Activated T-cell treated with anti-CD3 and anti-CD28 coated beads, Interleukin-2, amount 50 U/mL, for 48 hours (primary cell): ENCODE results near the gene PELI2.

Experiments
- DNase-seq, 2 experiments: peaks; one replicate each; pipeline ENCODE4 v3.0.0-alpha.2; 2020

The PELI2 gene

DNA sequence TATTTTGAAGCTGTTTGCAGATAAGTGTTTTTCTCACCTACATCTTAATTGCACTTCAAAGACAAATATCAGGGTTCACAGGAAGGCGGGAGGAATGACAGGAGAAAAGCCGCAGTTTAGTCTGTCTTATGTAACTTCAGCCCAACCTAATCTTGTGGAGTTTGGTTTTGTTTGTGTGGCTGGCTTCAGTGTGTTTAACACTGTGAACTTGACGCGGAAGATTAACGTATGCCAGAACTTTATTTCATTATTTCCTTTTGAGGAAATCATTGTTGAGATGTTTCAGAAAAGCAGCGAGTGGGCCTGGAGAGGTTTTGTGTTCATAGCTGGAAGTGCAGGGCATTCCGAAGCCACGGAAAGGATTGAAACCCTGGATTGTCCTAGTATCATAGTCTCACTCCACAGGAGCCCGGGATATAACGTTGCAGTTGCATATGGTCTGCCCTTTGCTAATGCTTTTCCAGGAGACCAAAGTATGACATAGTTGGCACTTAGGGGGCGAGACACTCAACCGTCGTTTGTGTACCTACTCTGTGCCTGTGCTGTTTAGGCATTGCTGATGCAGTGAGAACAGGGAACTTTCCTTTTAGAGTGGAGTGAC, 2.0 kb downstream of the PELI2 start:
- no peak for DNase-seq

DNA sequence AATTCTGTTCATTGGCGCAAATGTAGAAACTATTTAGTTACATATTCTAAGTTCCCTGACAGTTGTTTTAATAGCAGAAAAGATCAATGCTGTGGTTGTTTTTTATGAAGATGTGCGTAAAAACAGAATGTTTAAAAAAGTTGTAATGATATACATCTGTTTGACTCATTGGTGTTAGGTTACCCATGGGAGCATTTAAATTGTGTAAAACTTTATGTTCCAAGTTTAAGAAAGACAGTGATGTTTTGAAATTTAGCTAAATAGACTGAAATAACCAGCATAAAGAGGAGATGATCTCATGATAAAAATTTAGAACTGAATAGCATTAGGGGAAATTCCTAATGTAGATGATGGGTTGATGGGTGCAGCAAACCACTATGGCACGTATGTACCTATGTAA, 3.6 kb downstream of the PELI2 start:
- DNase-seq: no peak

DNA sequence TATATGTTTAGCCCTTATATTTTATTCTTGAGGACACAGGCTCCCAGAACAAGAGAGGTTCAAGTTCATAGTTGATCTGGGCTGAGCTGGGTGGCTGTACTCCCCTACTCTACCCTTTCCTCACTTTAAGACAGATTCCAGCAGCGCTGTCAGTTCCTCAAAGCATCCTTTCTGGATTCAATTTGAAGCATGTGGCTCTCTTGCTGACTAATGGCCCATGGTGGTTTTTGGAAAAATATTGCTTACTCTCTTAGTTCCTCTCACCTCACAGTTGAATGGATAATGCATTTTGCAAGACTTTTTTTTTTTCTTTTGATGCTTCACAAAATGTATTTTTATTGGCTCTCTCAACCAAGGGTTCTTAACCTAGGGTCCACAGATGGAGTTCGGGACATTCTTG, 4.1 kb downstream of the PELI2 start:
- DNase-seq: no peak

DNA sequence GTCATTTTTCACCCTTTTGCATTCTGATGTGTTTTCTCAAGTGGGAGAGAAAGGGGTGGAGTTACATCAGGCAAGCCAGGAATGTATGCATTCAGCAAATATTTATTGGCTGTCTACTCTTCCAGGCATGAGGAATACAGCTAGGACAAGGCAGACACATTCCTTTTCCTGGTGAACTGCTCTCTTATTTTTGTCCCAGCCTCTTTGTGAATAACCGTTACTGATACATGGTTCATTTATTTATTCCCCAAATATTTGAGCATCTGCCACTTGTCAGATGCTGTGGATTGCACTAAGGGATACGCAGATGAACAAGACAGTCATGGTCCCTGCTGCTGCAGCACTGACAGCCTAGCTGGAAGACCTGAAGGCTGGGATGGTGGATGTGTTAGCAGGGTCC, 6.1 kb downstream of the PELI2 start:
- no peak for DNase-seq

DNA sequence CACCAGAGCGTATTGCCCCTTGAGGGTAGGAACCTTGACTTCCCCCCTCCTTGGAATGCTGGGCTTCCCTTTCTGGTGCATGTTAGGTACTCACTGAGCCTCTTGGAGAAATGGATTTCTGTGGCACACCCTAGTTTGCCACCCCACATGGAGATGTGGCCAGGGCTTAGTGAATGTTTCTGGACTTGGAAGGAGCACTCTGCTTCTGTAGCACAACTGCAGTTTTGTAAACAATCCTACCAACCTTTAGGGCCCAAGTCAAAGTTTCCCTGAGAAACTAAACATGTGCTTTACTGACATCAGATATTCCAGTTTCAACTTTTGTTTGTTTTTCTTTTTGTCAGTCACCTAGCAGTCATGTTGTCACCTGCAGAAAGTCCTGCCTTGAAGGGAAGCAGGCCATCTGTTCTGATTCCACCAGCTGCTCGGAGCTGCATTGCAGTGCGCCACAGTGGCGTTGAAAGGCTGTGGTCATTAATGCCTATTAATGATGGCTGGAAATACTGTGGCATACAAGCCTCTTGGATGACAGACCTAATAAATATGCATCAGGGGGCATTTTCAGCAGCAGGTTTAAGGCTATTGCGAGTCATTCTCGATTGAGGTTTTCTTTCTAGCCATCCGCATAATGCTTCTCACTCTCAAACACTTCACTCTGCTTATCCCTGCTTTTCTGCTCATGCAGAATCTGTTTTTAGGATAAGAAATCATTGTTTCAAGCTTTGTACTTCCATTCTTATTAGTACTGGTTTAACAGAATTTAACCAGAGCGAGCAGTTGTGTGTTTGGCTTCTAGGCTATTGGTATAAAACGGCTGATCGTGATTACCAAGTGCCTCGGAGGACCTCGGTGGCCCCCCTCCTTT, 7.8 kb downstream of the PELI2 start:
- DNase-seq: no peak

DNA sequence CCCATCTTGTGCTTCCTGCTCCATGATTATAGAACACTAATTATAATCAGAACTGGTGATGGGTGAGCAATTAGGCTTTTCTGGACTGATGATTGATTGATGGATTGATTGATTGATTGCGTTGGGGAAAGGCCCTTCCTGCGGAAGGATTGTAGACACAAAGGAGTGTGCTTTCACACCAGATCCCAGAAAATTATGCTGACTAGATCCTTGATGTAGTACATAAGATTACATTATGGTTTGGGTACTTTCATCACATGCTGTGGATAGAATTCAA, 8.4 kb downstream of the PELI2 start:
- no peak for DNase-seq

DNA sequence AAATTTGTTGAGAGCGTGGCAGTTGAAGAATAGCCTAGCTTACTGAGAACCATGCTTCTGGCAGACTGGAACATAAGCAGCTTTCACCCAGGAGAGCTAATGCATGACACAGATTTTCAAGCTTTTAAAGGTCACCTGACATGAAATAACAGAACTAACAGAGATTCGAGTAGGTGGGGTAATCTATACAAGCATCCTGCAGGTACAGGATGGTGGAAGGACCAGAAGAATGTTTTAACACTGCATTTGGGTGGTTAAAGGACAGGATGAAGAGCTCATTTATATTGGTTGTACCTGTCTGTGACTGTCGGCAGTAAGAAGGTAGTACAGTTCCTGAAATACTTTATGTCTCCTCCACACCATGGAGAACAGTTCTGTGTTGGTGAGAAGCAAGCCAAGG, 8.9 kb downstream of the PELI2 start:
- DNase-seq: no peak

DNA sequence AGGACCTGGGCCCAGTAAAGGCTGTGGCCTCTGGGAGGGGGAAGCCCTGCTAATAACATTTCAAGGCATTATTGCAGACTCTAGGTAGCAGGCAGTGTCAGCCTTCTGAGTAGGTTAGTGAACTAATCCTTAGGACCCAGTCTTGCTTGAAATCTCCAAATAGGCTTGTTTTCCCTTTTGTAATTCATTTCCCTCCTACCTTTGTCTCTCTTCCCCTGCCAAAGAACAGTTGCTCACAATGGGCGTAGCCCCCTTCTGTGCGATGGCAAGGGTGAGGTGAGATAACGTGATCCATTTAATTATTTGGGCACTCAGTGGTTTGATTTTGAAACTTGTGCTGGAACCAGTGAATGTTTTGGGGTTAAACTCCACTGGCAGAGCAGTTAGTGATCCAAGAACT, 10.9 kb downstream of the PELI2 start:
- no peak for DNase-seq

DNA sequence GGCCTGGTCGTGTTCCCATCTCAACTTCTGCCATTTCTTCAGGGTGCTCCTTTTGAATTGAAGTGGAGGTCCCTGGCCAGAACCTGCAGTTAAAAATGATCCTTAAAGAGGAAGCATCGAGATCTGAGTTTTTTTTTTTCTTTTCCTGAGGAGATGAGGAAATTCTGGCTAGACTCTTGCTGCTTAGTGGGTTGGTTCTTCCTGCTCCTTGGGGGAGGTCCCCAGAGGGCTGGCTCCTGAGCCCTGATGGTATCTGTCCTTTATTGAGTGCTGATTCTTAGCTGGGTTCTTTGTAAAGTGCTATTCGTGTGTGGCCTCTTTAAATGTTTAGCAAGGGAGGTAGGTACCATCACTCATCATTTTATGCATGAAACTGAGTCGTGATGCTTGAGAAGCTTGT, 11.7 kb downstream of the PELI2 start:
- no peak for DNase-seq

DNA sequence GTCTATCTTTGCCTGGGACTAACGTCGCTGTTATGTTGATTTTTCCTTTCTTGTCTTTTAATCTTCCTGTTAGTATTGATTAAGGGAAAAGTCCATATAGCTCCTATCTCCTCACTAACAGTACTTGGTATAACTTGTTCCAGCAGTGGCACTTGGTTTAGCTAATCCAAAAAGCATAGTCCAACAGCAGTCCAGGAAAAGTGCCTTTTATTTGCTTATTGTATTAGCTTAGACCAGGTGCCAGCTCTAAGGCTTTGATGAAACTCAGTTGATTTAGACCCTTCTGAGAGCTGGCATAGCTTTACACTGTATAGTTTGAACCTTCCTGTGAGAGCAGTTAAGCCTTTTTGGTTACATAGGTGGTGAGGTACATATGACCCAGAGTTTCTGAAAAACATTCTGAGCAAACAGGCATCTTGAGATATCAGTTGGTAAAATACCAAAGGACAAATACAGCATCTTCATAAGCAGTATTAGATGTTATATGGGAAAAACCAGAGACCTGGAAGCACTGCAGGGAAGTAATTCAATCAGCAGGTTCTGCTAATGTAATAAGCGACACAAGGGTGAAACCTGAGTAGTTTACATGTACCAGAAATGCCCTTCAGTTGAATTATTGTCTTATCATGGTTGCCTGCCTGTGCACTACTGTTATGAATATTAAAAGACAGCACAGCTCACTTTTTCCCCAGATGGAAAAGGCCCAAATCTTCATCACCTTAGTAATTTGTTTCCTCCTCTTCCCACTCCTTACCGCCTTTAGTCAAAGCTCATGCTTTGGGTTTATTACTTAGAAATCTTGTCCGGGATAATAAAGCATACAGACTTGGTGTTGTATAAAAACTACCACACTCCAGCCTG, 13.0 kb downstream of the PELI2 start:
- no peak for DNase-seq

DNA sequence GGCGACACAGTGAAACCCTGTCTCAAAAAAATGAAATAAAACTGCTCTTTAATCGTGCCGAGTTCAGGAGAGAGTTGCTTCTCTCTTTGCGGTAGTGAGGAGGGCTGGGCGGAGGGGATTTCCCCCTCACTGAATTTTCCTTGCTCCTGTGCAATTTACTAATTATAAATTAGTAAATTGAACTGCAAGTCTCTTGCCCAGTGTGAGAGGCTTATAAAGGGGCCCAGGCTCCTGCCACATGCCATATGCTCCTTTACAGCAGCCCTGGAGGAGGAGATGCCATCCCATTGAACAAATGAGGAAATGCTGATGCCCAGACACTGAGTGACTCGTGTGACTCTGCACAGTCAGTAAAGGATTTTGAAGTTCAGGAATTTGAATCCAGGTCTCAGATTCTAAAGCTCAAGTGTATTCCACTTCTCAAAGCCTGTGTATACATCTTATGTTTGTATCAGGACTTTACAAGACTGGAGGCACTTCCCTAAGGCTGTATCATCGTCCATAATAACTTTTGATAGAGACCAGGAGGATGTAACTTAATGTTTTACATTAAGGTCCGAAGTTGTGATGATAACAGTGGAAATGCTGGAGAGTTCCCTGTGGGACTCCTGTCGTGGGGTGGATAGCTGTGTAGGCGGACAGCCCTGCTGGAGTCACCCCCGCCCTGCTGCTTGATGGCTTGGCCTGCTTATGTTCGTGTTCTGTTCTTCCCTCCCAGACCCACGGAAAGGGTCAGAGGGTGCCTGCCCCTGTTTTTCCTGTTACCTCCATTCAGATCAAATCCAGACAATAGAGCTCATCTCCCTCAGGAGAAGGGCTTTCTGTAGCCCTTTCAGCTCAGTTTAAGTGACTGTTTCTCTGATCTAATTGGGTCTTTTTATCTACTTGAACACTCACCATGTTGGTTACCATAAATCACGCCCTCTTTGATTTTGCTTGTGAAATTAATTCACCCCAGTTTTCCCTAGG, 13.9 kb downstream of the PELI2 start:
- no peak for DNase-seq

DNA sequence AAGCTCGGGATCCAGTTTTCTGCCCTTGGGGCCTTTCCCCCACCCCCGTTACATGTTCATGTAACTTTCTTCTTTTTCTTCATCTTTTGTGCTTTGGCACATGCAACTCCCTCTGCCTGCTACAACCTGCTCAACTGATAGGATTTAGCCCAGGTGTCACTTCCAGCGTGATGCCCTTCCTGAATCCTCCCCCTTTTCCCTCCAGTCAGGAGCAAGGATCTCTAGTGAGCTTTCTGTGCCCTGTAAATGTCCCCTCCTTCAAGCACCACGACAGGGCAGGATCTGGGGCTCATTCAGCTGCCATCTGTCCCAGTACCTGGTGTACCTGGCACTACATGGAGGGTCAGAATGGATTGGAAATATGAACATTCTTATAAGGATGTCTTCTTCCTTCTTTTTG, 15.3 kb downstream of the PELI2 start:
- no peak for DNase-seq

DNA sequence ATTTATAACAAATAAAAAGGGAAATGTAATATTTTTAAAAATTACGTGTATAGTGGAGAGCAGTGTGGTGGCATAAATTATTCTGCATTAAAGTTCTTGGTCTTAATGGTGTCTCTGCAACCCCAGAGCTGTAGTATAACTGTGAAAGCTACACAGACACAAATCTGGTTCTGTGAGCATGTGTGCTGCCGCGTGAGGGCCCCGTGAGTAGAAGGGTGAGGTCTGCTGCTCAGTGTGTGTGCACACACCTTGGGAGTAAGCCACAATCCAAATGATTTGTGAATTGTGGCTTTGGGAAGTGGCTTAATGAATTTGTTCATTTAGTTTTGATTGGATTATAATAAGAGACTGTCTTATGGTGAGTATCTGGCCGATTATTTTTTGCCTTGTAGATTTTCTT, 16.8 kb downstream of the PELI2 start:
- DNase-seq: no peak

DNA sequence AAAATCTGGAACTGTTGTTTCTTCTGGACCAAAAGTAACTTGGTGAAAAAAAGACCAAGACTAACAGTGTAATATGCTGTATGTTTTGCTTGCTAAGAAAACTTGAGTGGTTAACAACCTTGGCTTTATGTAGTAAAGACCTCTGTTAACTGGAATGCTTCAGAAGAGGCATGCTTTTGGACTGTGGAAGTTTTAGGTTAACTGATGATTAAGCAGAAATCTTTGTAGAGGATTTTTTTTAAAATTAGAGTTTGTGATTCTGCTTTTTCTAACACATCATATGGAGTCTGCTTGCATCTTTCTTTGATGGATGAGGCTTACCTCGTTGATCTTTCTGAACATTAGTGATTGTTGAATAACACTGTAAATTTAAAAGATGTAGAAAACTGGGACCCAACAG, 17.5 kb downstream of the PELI2 start:
- DNase-seq: no peak

DNA sequence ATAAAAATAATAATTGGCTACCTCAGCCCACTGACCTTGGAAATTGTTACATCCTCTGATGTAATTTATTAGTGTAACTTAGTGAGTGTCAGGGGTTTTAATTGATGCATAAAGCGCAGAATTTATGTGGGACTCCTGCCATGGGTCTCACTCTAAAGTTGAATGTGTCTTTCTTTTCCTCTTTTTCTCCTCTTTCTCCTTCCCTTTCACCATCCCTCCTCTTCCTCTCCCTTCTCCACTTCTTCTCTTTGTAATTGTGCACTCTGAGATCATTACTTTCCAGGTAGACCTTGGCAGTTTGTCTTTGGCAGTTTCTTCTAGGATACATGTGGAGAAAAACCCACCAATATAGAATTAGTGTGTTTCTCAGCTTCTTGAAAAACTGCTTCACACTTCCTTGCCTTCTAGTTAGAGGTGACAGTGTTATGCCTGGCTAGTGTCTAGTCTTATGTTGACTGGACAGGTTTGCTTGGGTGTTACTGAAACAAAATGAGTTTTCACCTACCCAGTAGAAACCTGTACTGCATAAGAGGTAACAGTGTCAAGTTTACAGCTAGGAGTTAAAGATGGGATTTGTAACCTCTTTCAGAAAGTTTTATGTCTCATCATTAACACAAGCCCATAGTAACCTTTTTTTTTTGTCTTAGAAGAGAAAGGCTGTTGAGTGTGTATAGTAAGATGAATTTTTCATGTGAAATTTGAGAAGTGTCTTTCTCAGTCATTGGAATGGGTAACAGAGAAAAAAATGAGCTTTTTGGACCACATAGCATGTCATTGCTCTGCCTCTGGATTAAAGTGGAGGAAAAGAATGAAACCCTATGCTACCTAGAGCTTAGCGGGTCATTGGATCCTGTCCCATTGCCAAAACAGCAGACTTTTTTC, 18.6 kb downstream of the PELI2 start:
- no peak for DNase-seq

DNA sequence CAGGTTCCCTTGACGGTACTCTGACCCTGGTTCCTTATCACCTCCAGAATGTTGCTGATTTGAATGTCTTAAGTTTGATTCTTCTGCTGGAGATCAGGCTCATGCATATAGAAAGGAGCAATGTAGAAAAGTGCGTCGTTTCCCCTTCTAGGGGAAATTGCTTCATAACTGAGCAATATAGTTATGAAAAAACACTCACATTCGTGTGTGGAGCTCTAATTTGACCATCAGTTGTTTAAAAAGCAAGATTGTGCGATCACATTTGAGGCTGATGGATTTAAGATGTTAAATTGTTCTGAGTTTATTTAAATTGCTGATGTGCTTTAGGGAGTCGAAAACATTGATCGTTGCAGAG, 19.2 kb downstream of the PELI2 start:
- no peak for DNase-seq

DNA sequence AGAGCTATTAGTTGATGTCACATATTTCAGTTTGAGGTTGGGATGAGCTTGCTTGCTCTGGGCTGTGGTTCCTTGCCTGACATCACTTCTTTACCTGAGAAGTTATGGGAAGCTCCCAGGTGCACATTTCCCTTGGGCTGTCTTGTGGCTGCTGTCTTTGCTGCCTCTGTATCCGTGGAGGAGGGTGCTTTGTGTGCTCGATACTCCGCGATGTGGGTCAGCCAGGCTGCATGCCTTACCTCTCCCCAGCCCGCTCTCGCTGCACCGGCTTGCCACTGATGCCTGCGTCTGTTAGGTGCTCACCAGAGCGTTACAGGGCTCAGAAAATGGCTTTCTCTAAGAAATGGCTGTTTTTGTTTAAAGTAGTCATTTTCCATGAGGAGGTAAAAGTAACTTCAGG, 19.6 kb downstream of the PELI2 start:
- DNase-seq: no peak

DNA sequence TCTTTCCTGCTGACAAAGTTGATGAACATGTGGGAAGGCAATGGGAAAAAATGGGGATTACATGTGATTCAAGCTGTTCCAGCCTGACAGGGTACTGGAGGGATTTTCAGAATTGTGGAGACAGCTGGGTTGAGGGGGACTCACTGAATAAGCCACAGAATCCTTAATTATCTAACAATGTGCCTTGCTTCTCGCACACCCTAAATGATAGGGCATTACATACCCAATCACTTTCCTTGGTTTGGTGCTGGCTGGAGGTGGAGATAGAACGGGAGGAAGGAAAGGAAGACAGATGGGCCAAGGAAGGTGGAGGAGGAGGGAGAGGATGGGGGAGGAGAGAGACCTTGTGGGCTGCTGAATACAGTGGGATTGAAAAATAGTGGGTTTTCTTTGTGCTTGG, 20.7 kb downstream of the PELI2 start:
- no peak for DNase-seq

DNA sequence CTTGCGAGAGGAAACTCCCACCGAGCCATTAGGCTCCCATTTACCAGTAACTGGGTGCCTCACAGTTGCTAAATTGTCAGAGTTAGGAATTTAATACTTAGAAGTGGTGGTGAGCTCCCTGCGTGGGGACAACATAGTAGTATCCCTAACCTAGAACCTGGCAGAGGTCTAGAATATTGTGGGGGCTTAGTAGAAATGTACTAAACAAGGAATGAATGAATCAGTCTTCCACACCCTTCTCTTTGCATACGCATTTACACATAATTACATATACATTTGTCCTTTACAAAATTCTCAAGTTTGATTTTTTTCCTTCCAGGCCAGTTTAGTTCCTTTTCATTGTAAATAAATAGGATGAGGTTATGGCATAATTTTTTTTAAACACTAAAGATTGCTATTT, 24.1 kb downstream of the PELI2 start:
- DNase-seq: no peak

DNA sequence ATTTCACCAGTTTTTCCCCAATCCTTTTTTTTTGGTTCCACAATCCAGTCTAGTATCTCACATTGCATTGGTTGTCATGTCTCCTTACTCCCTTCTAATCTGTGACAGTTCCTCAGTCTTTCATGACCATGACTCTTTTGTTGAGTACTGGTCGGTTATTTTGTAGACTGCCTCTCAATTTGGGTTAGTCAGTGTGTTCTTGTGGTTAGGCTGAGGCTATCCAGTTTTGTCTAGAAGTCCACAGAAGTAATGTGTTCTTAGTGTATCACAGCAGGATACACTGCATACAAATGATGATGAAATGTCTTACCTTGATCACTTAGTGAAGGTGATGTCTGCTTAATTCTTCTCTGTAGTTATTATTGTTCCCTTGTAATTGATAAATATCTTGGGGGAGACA, 24.8 kb downstream of the PELI2 start:
- no peak for DNase-seq

DNA sequence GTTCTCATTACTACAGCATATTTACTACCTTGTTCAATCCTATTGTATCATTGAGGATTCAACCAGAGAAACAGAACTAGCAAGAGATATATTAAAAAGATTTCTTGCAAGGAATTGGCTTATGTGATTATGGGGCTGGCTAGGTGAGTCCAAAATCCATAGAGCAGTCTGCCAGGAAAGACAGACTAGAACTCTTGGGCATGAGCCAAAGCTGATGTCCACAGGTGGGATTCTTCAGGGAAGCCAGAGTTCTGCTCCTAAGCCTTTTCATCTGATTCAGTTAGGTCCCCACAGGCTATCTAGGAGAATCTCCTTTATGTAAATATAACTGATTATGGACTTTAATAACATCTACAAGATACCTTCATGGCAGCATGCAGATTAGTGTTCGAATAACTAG, 26.0 kb downstream of the PELI2 start:
- no peak for DNase-seq

DNA sequence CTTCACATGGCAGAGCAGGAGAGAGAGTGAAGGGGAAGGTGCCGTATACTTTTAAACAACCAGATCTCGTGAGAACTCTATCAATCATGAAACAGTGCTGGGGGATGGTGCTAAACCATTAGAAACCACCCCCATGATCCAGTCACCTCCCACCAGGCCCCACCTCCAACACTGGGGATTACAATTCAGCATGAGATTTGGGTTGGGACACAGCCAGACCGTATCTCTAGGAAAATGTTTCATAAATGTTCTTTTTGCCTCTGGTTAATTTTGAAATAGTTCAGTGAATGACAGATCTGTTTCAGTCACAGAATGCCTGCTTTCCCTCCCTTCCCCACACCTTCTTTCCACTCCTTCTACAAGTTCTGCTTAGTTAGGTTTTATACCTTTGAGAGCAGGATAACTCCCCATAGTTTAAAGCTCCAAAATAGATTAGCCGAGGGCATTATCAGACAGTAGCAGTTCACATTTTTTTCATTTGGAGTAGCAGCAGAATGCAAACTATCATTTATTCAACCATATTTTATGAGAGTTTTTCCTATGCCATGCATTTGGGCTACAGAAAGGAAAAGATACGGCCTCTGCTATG, 27.1 kb downstream of the PELI2 start:
- DNase-seq: no peak
